HepG2 (cell line): Measurements from ENCODE around the gene FLVCR1. TPM values are rescaled to one million over a fixed set of nuclear protein-coding genes. Genes with fewer than 3 reads are reported as not detected.

ENCODE experiments used
- ATAC-seq: fragments of 200-7000 bp; cut with Tn5 transposase; 3 replicates; pipeline ENCODE4 v1.9.1; 2020; ENCODE audit warnings: mild to moderate bottlenecking, moderate library complexity
- BruUV-seq: library from RNA; stranded (reverse); fragments of 400-500 nt; replicated peaks from 2 replicates; lab custom pipeline; 2021; lab: Mats Ljungman, UMichigan
- CTCF ChIA-PET: fragments of 300-600 bp; formaldehyde crosslinking; extraction: SDS; loops from one replicate; lab custom pipeline; 2021; ENCODE audit warnings: low total read pairs, inconsistent platforms, low intra/inter-chr PET ratio; lab: Yijun Ruan, JAX
- POLR2A ChIA-PET: fragments of 350-600 bp; sonication (Branson Sonifier 250); formaldehyde crosslinking; loops from one replicate; lab custom pipeline; 2020; ENCODE audit warnings: antibody characterized with exemption, inconsistent platforms; lab: Yijun Ruan, JAX
- DNase-seq: peaks from one replicate; pipeline ENCODE4 v3.0.0-alpha.2; 2015; ENCODE audit warnings: low spot score
- FAIRE-seq: peaks from 3 replicates; lab custom pipeline; 2011; peaks lifted over from hg19 to GRCh38; lab: Jason Lieb, UNC
- H2AFZ ChIP-seq: one replicate; pipeline ENCODE4 v1.6.1; 2011; ENCODE audit warnings: low read length, inconsistent platforms
- H3K27ac ChIP-seq: fragments of 300-600 bp; 3 replicates; pipeline ENCODE4 v1.8.0; 2011; ENCODE audit warnings: mixed run types, mild to moderate bottlenecking, mixed read lengths, low read length, inconsistent platforms; ENCODE audit not compliant: insufficient read depth; ENCODE audit errors: extremely low read length
- H3K27me3 ChIP-seq, 2 experiments: fragments of 200-600 bp in 1 of 2; 2 replicates in 1 of 2; 3 replicates in 1 of 2; pipeline versions ENCODE4 v1.6.0 to v1.8.0; 2011; ENCODE audit warnings: low read length in 2 of 2, mild to moderate bottlenecking in 2 of 2, moderate library complexity in 2 of 2, inconsistent platforms in 1 of 2; ENCODE audit not compliant: insufficient read depth in 2 of 2, control insufficient read depth in 1 of 2
- H3K36me3 ChIP-seq, 2 experiments: fragments of 200-600 bp in 1 of 2; replicated peaks in 1 of 2; 2 replicates in 1 of 2; 3 replicates in 1 of 2; pipeline versions ENCODE4 v1.5.1 to v1.8.0; 2011; ENCODE audit warnings: low read length in 2 of 2, inconsistent platforms in 1 of 2; ENCODE audit not compliant: insufficient read depth in 2 of 2, control insufficient read depth in 1 of 2
- H3K4me1 ChIP-seq: 2 replicates; pipeline ENCODE4 v1.5.1; 2012; ENCODE audit warnings: low read length, inconsistent platforms; ENCODE audit not compliant: insufficient read depth
- H3K4me2 ChIP-seq: 2 replicates; pipeline ENCODE4 v1.6.0; 2011; ENCODE audit warnings: low read depth, low read length, inconsistent platforms
- H3K4me3 ChIP-seq, 3 experiments: fragments of 200-600 bp in 1 of 3; sonication (generic), shearing (Covaris generic) in 1 of 3; replicated peaks in 1 of 3; 2 replicates each; pipeline ENCODE4 v1.5.1; 2011 to 2016; ENCODE audit warnings: low read length in 3 of 3, inconsistent platforms in 2 of 3, low read depth in 2 of 3, mild to moderate bottlenecking in 2 of 3, control low read depth in 1 of 3, mixed read lengths in 1 of 3; ENCODE audit not compliant: insufficient read depth in 1 of 3
- H3K79me2 ChIP-seq: one replicate; pipeline ENCODE4 v1.6.1; 2011; ENCODE audit warnings: low read length, inconsistent platforms; ENCODE audit not compliant: insufficient read depth
- H3K9ac ChIP-seq: 2 replicates; pipeline ENCODE4 v1.6.0; 2011; ENCODE audit warnings: mild to moderate bottlenecking, low read depth, low read length, inconsistent platforms; ENCODE audit not compliant: insufficient read depth
- H3K9me3 ChIP-seq: 2 replicates; pipeline ENCODE4 v1.5.1; 2012; ENCODE audit warnings: mild to moderate bottlenecking, low read length
- H4K20me1 ChIP-seq: 2 replicates; pipeline ENCODE4 v1.6.0; 2011; ENCODE audit warnings: inconsistent platforms, mild to moderate bottlenecking, low read length, moderate library complexity; ENCODE audit not compliant: insufficient read depth
- CTCF ChIP-seq: sonication (generic); formaldehyde crosslinking; IDR thresholded peaks from 2 replicates; pipeline ENCODE4 v1.5.0; 2020; ENCODE audit warnings: mild to moderate bottlenecking, missing genetic modification reagents, moderate library complexity
- ETV5 ChIP-seq: IDR thresholded peaks from 2 replicates; pipeline ENCODE4 v1.6.1; 2018; ENCODE audit warnings: missing biosample characterization, missing genetic modification reagents, inconsistent platforms, borderline replicate concordance
- NFE2 ChIP-seq: sonication (generic); formaldehyde crosslinking; IDR thresholded peaks from 2 replicates; pipeline ENCODE4 v1.4.0; 2020; ENCODE audit warnings: missing genetic modification reagents
- POGZ ChIP-seq: sonication (generic); formaldehyde crosslinking; IDR thresholded peaks from 2 replicates; pipeline ENCODE4 v1.4.0; 2020; ENCODE audit warnings: mild to moderate bottlenecking, missing genetic modification reagents
- RCOR2 ChIP-seq: IDR thresholded peaks from 2 replicates; pipeline ENCODE4 v1.6.1; 2016; ENCODE audit warnings: missing biosample characterization, missing genetic modification reagents
- SOX5 ChIP-seq: IDR thresholded peaks from 2 replicates; pipeline ENCODE4 v1.6.1; 2016; ENCODE audit warnings: borderline replicate concordance
- SP4 ChIP-seq: sonication (generic); formaldehyde crosslinking; IDR thresholded peaks from 2 replicates; pipeline ENCODE4 v1.8.1; 2023; ENCODE audit warnings: mild to moderate bottlenecking, missing genetic modification reagents
- ZNF362 ChIP-seq: sonication (generic); formaldehyde crosslinking; IDR thresholded peaks from 2 replicates; pipeline ENCODE4 v1.4.0; 2020; ENCODE audit warnings: missing genetic modification reagents, mild to moderate bottlenecking, borderline replicate concordance
- WGBS: methylation state at CpG from one replicate; pipeline ENCODE4 v1.1.6; 2017; ENCODE audit warnings: low lambda C conversion rate; 5-methylcytosine and 5-hydroxymethylcytosine counted together
- in situ Hi-C: cut with HindIII; loops from 2 replicates; pipeline ENCODE4 v1.10.0; 2017; ENCODE audit warnings: low pct_unique_long_range_greater_than_20kb; ENCODE audit not compliant: extremely low pct_ligation_motif_present
- intact Hi-C: fragments of 100-400 bp; cut with micrococcal nuclease; formaldehyde crosslinking; loops from one replicate; pipeline ENCODE4 v1.10.0; 2022; ENCODE audit not compliant: unreplicated experiment
- polyA plus RNA-seq, 8 experiments: library from polyadenylated mRNA; depleted of rRNA in 3 of 8; stranded (reverse) in 7 of 8; unstranded in 1 of 8; fragments of >200 nt; fragmentation: Illumina TruSeq in 4 of 8; extraction: Trizol in 4 of 8; gene quantifications; 2 replicates each; pipeline versions ENCODE4 v1.2.1 to v1.2.3, GENCODE V29; 2011 to 2016; ENCODE audit warnings: low read depth in 4 of 8, missing spikeins in 1 of 8, mixed read lengths in 1 of 8; ENCODE audit not compliant: insufficient read depth in 1 of 8
- total RNA-seq, 5 experiments: library from RNA; depleted of rRNA; stranded (reverse); fragments of >200 nt; fragmentation: Illumina TruSeq; extraction: Trizol; gene quantifications; 2 replicates each; pipeline ENCODE4 v1.2.3, GENCODE V29; 2016; ENCODE audit warnings: low read depth in 1 of 5

The FLVCR1 gene
- total and polyA plus RNA-seq, 2 of the 13 experiments (the other 11 are each of a cell fraction or from before 2014, with no cell fraction given) = 14.8 to 39.8 TPM

GRCh38 chr1:212916481-212917133 lies 58.5 kb downstream of the FLVCR1 start (continued):
- TF ChIP-seq CTCF (CRISPR knock-in tag) (peak; percentile 21; the same call in 1 of the 2 replicates), ETV5 (CRISPR knock-in tag) (0 out of 2 replicates have a peak, but pooled peaks have one; percentile 12), POGZ (no peak)

- Histone ChIP-seq H4K20me1 (no peaks in the 10 kb centered on the region), H2AFZ (peak overlapping the region; percentile 44), H3K4me3 (peak overlapping the region in 2 of 3 experiments; percentile 28 to 52; a peak in 4 of 6 replicates), H3K9me3 (no peaks in the 10 kb centered on the region), H3K27me3 (peaks cover 0 to 14% of the 10 kb centered on the region in 2 experiments; a peak in 1 of 5 replicates), H3K36me3 (no peaks in the 10 kb centered on the region), H3K4me1 (peaks cover 43% of the 10 kb centered on the region), H3K9ac (no peak overlapping the region), H3K27ac (no peak overlapping the region), H3K4me2 (peak overlapping the region; percentile 65), H3K79me2 (no peaks in the 10 kb centered on the region)
- ChIA-PET CTCF (no interaction called here), POLR2A (no interaction called here)
- TF ChIP-seq ZNF362 (CRISPR knock-in tag) (peak; percentile 51; the same call in 1 of the 2 replicates), SP4 (CRISPR knock-in tag) (no peak), SOX5 (CRISPR knock-in tag) (no peak), RCOR2 (CRISPR knock-in tag) (no peak), NFE2 (CRISPR knock-in tag) (no peak)
- in situ Hi-C loops (no loop called here), intact Hi-C loops (loop anchor here (10.0 kb wide), 1 partner anchor 102 kb away; no protein-coding TSS in a partner anchor)
- DNase-seq (no peak), ATAC-seq (no peak), FAIRE-seq (no peak)
- BruUV-seq = no TSS peak
- WGBS = 38% methylated on average over 9 of the region's 9 CpGs
Observed at GRCh38 chr1:212917134-212917485, 59.0 kb downstream of the FLVCR1 start.
